ENCODE measurements around the gene KIAA0753.
"Not testable (repeated sequence)": the region's sequence is repeated elsewhere in the genome, so short reads cannot be mapped to it uniquely, and the experiment has no call there.

Gene KIAA0753

GRCh38 chr17:6610011-6610410, 30.5 kb downstream of the KIAA0753 start:
- Histone ChIP-seq H3K9ac (ENCODE audit: low read length) (no peak overlapping the region), H3K27me3 (ENCODE audit: control insufficient read depth in 1 of 2, insufficient read depth in 2 of 2, low read length in 2 of 2) (no peaks in the 10 kb centered on the region), H3K9me3 (ENCODE audit: low read length) (no peaks in the 10 kb centered on the region), H3K36me3 (ENCODE audit: insufficient read depth, low read length) (peaks cover 40% of the 10 kb centered on the region), H3K4me3 (ENCODE audit: low read depth in 1 of 2, low read length in 2 of 2) (no peak overlapping the region), H3K27ac (ENCODE audit: low read depth, low read length) (no peak overlapping the region), H3K4me1 (ENCODE audit: insufficient read depth, low read length) (no peaks in the 10 kb centered on the region)

- Histone ChIP-seq H3K36me3 (ENCODE audit: insufficient read depth, low read length) (peaks cover 40% of the 10 kb centered on the region), H3K27ac (ENCODE audit: low read depth, low read length) (no peak overlapping the region), H3K4me3 (ENCODE audit: low read depth in 1 of 2, low read length in 2 of 2) (no peak overlapping the region), H3K4me1 (ENCODE audit: insufficient read depth, low read length) (no peaks in the 10 kb centered on the region), H3K27me3 (ENCODE audit: control insufficient read depth in 1 of 2, insufficient read depth in 2 of 2, low read length in 2 of 2) (no peaks in the 10 kb centered on the region), H3K9ac (ENCODE audit: low read length) (no peak overlapping the region), H3K9me3 (ENCODE audit: low read length) (no peaks in the 10 kb centered on the region)
These were observed 32.2 kb downstream of the KIAA0753 start for GRCh38 chr17:6608321-6608720.

- Histone ChIP-seq H3K9me3 (ENCODE audit: low read length) (no peaks in the 10 kb centered on the region), H3K27me3 (ENCODE audit: control insufficient read depth in 1 of 2, insufficient read depth in 2 of 2, low read length in 2 of 2) (no peaks in the 10 kb centered on the region), H3K36me3 (ENCODE audit: insufficient read depth, low read length) (peaks cover 45% of the 10 kb centered on the region), H3K9ac (ENCODE audit: low read length) (no peak overlapping the region), H3K27ac (ENCODE audit: low read depth, low read length) (no peak overlapping the region), H3K4me1 (ENCODE audit: insufficient read depth, low read length) (no peaks in the 10 kb centered on the region), H3K4me3 (ENCODE audit: low read depth in 1 of 2, low read length in 2 of 2) (no peak overlapping the region)
These were observed 35.4 kb downstream of the KIAA0753 start for GRCh38 chr17:6605142-6605541.

- Histone ChIP-seq H3K4me1 (ENCODE audit: insufficient read depth, low read length) (no peaks in the 10 kb centered on the region), H3K9ac (ENCODE audit: low read length) (no peak overlapping the region), H3K27ac (ENCODE audit: low read depth, low read length) (no peak overlapping the region), H3K4me3 (ENCODE audit: low read depth in 1 of 2, low read length in 2 of 2) (no peak overlapping the region), H3K36me3 (ENCODE audit: insufficient read depth, low read length) (peaks cover 38% of the 10 kb centered on the region), H3K27me3 (ENCODE audit: control insufficient read depth in 1 of 2, insufficient read depth in 2 of 2, low read length in 2 of 2) (no peaks in the 10 kb centered on the region), H3K9me3 (ENCODE audit: low read length) (no peaks in the 10 kb centered on the region)
These were observed 36.7 kb downstream of the KIAA0753 start for GRCh38 chr17:6603744-6604325.

GRCh38 chr17:6602141-6602540, 38.4 kb downstream of the KIAA0753 start:
- H3K9ac ChIP-seq (ENCODE audit: low read length): no peak overlapping the region
- no peaks in the 10 kb centered on the region for H3K9me3 ChIP-seq (ENCODE audit: low read length)
- H3K27me3 ChIP-seq (ENCODE audit: control insufficient read depth in 1 of 2, insufficient read depth in 2 of 2, low read length in 2 of 2): no peaks in the 10 kb centered on the region
- peaks cover 24% of the 10 kb centered on the region for H3K36me3 ChIP-seq (ENCODE audit: insufficient read depth, low read length)
- peaks cover 9% of the 10 kb centered on the region for H3K4me1 ChIP-seq (ENCODE audit: insufficient read depth, low read length)
- no peak overlapping the region for H3K4me3 ChIP-seq (ENCODE audit: low read depth in 1 of 2, low read length in 2 of 2)
- H3K27ac ChIP-seq (ENCODE audit: low read depth, low read length): no peak overlapping the region

GRCh38 chr17:6599364-6599763, 41.1 kb downstream of the KIAA0753 start:
- Histone ChIP-seq H3K4me3 (ENCODE audit: low read depth in 1 of 2, low read length in 2 of 2) (no peak overlapping the region), H3K36me3 (ENCODE audit: insufficient read depth, low read length) (peaks cover 36% of the 10 kb centered on the region), H3K4me1 (ENCODE audit: insufficient read depth, low read length) (peaks cover 9% of the 10 kb centered on the region), H3K27ac (ENCODE audit: low read depth, low read length) (no peak overlapping the region), H3K9ac (ENCODE audit: low read length) (no peak overlapping the region), H3K9me3 (ENCODE audit: low read length) (no peaks in the 10 kb centered on the region), H3K27me3 (ENCODE audit: control insufficient read depth in 1 of 2, insufficient read depth in 2 of 2, low read length in 2 of 2) (no peaks in the 10 kb centered on the region)

GRCh38 chr17:6597727-6598126, 42.8 kb downstream of the KIAA0753 start:
- Histone ChIP-seq H3K36me3 (ENCODE audit: insufficient read depth, low read length) (peaks cover 37% of the 10 kb centered on the region), H3K4me3 (ENCODE audit: low read depth in 1 of 2, low read length in 2 of 2) (no peak overlapping the region), H3K27me3 (ENCODE audit: control insufficient read depth in 1 of 2, insufficient read depth in 2 of 2, low read length in 2 of 2) (no peaks in the 10 kb centered on the region), H3K27ac (ENCODE audit: low read depth, low read length) (no peak overlapping the region), H3K4me1 (ENCODE audit: insufficient read depth, low read length) (peaks cover 9% of the 10 kb centered on the region), H3K9me3 (ENCODE audit: low read length) (no peaks in the 10 kb centered on the region), H3K9ac (ENCODE audit: low read length) (no peak overlapping the region)

GRCh38 chr17:6596941-6597340, 43.6 kb downstream of the KIAA0753 start:
- Histone ChIP-seq H3K4me1 (ENCODE audit: insufficient read depth, low read length) (peaks cover 9% of the 10 kb centered on the region), H3K36me3 (ENCODE audit: insufficient read depth, low read length) (peaks cover 38% of the 10 kb centered on the region), H3K9ac (ENCODE audit: low read length) (no peak overlapping the region), H3K4me3 (ENCODE audit: low read depth in 1 of 2, low read length in 2 of 2) (no peak overlapping the region), H3K9me3 (ENCODE audit: low read length) (no peaks in the 10 kb centered on the region), H3K27ac (ENCODE audit: low read depth, low read length) (no peak overlapping the region), H3K27me3 (ENCODE audit: control insufficient read depth in 1 of 2, insufficient read depth in 2 of 2, low read length in 2 of 2) (no peaks in the 10 kb centered on the region)

GRCh38 chr17:6596511-6596910, 44.0 kb downstream of the KIAA0753 start:
- no peaks in the 10 kb centered on the region for H3K27me3 ChIP-seq (ENCODE audit: control insufficient read depth in 1 of 2, insufficient read depth in 2 of 2, low read length in 2 of 2)
- peaks cover 43% of the 10 kb centered on the region for H3K36me3 ChIP-seq (ENCODE audit: insufficient read depth, low read length)
- no peak overlapping the region for H3K4me3 ChIP-seq (ENCODE audit: low read depth in 1 of 2, low read length in 2 of 2)
- no peak overlapping the region for H3K9ac ChIP-seq (ENCODE audit: low read length)
- no peaks in the 10 kb centered on the region for H3K9me3 ChIP-seq (ENCODE audit: low read length)
- peaks cover 9% of the 10 kb centered on the region for H3K4me1 ChIP-seq (ENCODE audit: insufficient read depth, low read length)
- H3K27ac ChIP-seq (ENCODE audit: low read depth, low read length): no peak overlapping the region

GRCh38 chr17:6596081-6596480, 44.4 kb downstream of the KIAA0753 start:
- no peak overlapping the region for H3K27ac ChIP-seq (ENCODE audit: low read depth, low read length)
- H3K27me3 ChIP-seq (ENCODE audit: control insufficient read depth in 1 of 2, insufficient read depth in 2 of 2, low read length in 2 of 2): no peaks in the 10 kb centered on the region
- peaks cover 46% of the 10 kb centered on the region for H3K36me3 ChIP-seq (ENCODE audit: insufficient read depth, low read length)
- H3K9ac ChIP-seq (ENCODE audit: low read length): no peak overlapping the region
- H3K4me3 ChIP-seq (ENCODE audit: low read depth in 1 of 2, low read length in 2 of 2): no peak overlapping the region
- no peaks in the 10 kb centered on the region for H3K9me3 ChIP-seq (ENCODE audit: low read length)
- H3K4me1 ChIP-seq (ENCODE audit: insufficient read depth, low read length): peaks cover 9% of the 10 kb centered on the region

GRCh38 chr17:6593371-6593770, 47.1 kb downstream of the KIAA0753 start:
- H3K9ac ChIP-seq (ENCODE audit: low read length): not testable (repeated sequence)

GRCh38 chr17:6592173-6592572, 48.3 kb downstream of the KIAA0753 start:
- H3K9ac ChIP-seq (ENCODE audit: low read length): no peak overlapping the region
- H3K27ac ChIP-seq (ENCODE audit: low read depth, low read length): no peak overlapping the region
- H3K36me3 ChIP-seq (ENCODE audit: insufficient read depth, low read length): peaks cover 71% of the 10 kb centered on the region
- no peak overlapping the region for H3K4me3 ChIP-seq (ENCODE audit: low read depth in 1 of 2, low read length in 2 of 2)
- H3K27me3 ChIP-seq (ENCODE audit: control insufficient read depth in 1 of 2, insufficient read depth in 2 of 2, low read length in 2 of 2): no peaks in the 10 kb centered on the region
- H3K9me3 ChIP-seq (ENCODE audit: low read length): no peaks in the 10 kb centered on the region
- no peaks in the 10 kb centered on the region for H3K4me1 ChIP-seq (ENCODE audit: insufficient read depth, low read length)

More at GRCh38 chr17:6593371-6593770, 47.1 kb downstream of the KIAA0753 start:
- H3K27ac ChIP-seq (ENCODE audit: low read depth, low read length); H3K27me3 ChIP-seq (ENCODE audit: control insufficient read depth in 1 of 2, insufficient read depth in 2 of 2, low read length in 2 of 2); H3K4me1 ChIP-seq (ENCODE audit: insufficient read depth, low read length); H3K9me3 ChIP-seq (ENCODE audit: low read length); H3K4me3 ChIP-seq (ENCODE audit: low read depth in 1 of 2, low read length in 2 of 2): not testable (repeated sequence)
- H3K36me3 ChIP-seq (ENCODE audit: insufficient read depth, low read length): peaks cover 59% of the 10 kb centered on the region
